ENCODE data around the gene SLC22A7.

Gene SLC22A7, protein sequence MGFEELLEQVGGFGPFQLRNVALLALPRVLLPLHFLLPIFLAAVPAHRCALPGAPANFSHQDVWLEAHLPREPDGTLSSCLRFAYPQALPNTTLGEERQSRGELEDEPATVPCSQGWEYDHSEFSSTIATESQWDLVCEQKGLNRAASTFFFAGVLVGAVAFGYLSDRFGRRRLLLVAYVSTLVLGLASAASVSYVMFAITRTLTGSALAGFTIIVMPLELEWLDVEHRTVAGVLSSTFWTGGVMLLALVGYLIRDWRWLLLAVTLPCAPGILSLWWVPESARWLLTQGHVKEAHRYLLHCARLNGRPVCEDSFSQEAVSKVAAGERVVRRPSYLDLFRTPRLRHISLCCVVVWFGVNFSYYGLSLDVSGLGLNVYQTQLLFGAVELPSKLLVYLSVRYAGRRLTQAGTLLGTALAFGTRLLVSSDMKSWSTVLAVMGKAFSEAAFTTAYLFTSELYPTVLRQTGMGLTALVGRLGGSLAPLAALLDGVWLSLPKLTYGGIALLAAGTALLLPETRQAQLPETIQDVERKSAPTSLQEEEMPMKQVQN

DNA sequence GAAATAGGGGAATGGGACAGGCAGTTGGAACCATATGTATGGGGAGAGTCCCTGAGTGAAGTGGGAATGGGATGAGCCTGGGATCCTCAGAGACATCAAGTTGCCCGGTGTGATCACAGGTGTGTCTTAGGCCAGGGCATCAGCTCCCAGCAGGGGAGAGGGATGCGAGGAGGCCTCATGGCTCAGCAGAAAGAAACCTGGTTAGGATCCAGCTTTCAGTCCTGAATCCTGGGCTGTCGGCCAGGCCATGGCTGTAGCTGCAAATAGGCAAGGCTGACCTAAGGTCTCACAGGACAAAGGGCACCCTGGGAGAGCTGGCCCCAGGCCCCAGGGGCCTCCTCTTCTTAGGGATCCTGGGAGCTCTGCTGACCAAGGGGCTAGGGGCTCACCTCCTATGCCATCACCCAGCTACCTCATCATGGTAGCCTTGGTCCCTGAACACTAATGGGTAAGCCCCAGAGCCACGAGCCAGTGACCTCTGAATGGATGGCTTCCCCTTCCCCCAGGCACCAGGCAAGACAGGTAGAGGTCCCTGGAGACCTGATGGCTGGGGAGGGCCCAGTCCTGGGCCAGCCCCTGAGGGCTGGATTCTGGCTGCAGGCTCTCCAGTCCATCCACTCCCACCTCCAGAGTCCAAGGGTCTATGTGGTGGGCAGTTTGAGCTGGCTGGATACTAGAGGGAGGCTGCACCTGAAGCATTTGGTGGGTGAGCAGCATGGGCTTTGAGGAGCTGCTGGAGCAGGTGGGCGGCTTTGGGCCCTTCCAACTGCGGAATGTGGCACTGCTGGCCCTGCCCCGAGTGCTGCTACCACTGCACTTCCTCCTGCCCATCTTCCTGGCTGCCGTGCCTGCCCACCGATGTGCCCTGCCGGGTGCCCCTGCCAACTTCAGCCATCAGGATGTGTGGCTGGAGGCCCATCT, at the start of gene SLC22A7:
TSS of gene SLC22A7 (plus strand) at position 617 of the 921 bp plus-strand sequence. CDS start at position 716, 99 bp downstream.
- no peak for DNase-seq

DNA sequence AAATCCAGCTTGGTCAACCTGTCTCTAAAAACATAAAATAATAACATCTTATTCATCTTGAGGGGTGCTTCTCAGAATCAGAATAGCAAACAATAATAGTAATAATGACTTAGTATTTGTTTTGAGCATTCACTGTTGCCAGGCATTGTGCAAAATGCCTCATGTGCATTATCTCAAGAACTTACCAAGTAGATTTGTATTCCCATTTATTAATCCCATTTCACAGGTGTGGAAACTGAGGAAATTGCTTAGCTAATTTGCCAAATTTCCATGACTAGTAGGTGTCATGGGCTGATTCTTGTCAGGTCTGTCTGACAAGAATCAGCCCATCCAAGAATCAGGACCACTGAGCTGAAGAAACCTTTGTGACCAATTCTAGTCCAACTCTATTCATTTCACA, 49.3 kb upstream of the SLC22A7 start:
- DNase-seq, result no peak

DNA sequence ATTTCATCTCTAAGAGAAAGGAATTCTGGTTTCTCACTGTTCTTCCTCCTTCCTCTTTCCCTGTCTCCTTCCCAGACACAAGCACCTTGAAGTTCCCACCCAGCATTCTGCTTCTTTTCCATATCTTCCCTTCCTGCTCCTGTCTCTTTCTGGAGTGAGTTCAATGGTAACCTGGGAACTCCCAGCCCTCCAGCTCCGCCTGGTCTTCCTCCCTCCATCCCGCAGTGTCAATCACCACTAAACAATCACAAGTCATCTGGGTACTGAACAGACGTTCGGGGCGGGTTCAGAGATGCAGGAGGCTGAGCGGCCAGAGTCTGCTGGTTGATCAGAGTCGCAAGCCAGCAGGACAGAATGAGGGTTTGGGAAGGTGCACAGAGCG, 47.1 kb upstream of the SLC22A7 start:
- DNase-seq, result no peak

DNA sequence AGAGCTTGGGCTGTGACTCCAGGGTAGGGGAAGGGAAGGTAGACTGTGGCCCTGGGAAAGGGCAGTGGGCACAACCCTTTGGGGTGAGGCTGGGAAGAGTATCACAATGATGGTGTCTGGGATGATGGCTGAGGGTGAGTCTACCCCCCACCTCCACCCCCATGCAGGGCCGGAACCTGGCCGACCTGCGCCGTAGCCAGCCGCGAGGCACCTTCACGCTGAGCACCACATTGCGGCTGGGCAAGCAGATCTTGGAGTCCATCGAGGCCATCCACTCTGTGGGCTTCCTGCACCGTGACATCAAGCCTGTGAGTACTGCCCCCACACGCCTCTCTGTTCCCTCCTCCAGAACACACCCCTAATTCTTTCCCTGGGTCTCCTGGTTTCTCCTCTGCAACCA, 44.7 kb upstream of the SLC22A7 start:
- DNase-seq, result no peak

DNA sequence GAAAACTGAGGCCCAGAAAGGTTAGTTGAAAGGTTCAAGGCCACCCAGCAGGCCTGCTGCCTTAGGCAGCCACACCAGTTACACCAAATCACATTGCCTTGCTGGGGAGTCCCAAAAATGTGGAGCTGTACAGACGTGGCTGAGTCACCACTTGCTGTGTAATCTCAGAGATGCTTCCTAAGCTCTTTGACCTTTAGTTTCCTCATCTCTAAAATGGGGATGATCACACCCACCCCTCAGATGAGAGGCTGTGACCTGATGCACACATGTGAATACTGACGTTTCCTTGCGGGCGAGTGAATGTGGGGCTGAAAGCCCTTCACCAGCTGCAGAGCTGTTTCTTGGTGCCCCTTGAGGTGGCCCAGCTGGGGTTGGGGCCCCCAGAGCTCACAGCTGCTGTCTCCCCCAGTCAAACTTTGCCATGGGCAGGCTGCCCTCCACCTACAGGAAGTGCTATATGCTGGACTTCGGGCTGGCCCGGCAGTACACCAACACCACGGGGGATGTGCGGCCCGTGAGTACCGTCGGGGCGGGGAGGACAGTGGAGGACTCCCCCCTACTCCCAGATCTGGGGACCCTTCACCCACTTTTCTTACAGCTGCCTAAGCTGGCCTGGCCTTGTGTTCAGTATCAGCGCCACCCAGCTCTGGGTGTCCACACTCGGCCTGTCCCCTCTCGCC, 43.8 kb upstream of the SLC22A7 start:
- no peak for DNase-seq

DNA sequence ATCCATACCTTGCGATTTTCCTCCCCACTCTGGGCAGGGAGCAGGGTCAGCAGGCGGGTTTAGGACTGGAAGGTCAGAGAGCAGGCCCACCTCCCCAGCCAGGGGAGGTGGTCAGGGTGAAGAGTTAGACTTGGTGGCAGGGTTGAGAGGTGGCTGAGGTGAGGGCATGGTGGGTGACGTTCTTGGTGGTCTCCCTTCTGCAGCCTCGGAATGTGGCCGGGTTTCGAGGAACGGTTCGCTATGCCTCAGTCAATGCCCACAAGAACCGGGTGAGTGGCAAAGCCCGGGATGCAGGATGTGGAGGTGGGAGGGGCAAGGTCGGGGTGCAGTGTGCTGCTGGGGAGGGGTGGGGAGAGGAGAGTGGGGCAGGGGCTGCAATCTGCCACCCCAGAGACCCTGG, 43.2 kb upstream of the SLC22A7 start:
- DNase-seq, result no peak

DNA sequence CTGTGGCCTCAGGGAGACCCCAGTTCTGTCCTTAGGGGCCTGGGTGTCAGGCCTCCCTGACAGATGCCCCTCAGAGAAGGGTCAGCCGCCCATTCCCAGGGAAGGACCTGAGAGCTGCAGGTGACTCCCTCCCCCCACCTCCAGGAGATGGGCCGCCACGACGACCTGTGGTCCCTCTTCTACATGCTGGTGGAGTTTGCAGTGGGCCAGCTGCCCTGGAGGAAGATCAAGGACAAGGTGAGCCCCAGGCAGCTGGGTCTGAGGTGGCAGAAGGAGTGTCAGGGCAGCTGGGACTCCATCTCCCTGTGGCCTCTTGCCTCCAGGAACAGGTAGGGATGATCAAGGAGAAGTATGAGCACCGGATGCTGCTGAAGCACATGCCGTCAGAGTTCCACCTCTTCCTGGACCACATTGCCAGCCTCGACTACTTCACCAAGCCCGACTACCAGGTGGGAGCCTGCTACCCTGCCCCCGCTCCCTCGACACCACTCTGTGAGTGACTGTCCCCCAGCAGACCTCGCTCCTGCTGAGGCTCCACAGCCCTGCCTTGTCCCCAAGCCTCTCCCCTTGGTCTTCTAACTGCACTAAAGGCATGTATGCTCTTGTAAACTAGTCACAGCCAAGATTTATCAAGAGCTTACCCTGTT, 42.5 kb upstream of the SLC22A7 start:
- no peak for DNase-seq

DNA sequence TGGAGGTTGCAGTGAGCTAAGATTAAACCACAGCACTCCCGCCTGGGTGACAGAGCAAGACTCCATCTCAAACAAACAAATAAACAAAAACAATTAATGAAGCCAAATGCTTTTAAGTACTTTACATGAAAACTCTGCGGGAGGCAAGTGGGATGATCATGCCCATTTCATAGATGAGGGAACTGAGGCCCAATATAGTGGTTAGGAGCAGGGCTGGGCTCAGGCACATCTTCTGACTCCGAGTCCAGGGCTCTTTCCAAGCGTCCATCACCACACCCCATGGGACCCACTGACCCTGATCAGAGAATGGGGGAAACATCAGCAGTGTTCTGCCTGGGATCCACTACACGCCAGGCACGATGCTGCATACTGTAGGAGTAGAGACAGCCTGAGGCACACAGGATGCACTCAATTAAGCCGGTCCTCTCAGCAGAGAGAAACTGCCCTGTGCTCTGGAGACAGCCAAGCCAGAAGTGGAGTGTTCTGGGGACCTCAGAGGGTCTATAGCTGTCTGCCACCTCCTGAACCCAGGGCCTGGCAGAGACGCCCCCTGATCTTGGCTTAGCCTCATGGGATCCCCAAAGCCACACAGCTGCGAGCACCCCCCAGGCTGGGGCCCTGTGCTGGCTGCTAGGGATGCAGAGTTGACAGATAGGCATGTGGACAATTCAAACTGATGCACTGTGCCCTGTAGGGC, 41.2 kb upstream of the SLC22A7 start:
- DNase-seq, result no peak

DNA sequence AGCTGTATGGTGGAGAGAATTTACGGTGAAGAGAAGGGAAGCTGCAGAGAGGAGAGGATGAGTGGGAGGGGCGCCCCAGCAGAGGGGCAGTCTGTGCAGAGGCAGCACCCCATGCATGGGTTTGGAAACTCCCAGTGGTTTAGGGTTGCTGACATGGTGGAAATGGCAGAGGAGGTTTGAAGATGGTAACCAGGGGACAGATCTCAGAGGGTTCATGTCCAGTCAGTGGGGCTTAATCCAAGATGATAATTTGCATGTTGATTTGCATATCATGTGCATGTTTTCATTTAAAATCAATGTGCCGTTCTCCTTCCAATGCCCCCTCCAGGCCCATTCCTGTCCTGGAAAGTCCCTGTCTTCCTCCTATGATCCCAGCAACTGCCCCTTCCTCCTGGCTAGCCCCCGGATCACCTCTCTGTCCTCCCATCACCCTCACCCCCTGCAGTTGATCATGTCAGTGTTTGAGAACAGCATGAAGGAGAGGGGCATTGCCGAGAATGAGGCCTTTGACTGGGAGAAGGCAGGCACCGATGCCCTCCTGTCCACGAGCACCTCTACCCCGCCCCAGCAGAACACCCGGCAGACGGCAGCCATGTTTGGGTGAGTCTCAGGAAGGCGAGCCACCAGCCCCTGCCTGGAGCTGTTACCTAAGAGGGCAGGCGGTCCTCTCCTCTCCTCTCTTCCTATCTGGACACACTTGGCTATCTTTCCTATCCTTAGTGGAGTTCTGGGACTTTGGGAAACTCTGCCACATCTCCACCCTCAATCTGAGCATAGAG, 40.5 kb upstream of the SLC22A7 start:
- DNase-seq, result no peak

DNA sequence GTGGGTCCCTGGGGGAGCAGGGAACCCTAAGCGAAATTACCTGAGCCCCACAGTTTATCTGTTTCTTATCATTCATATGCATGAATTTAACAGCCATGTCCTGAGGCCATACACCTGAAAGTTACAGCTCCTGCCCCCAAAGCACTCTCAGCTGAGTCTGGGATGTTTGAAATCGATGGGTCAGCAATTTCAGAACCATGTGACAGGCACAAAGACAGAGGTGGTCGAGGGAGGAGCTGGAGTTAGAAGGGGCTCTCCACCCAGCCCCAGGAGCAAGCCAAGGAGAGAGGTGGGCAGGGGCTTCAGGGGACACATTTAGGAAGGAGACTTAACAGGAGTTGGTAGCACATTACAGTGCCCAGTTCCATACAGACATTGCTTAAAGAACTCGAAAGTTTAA, 39.9 kb upstream of the SLC22A7 start:
- DNase-seq, result no peak

DNA sequence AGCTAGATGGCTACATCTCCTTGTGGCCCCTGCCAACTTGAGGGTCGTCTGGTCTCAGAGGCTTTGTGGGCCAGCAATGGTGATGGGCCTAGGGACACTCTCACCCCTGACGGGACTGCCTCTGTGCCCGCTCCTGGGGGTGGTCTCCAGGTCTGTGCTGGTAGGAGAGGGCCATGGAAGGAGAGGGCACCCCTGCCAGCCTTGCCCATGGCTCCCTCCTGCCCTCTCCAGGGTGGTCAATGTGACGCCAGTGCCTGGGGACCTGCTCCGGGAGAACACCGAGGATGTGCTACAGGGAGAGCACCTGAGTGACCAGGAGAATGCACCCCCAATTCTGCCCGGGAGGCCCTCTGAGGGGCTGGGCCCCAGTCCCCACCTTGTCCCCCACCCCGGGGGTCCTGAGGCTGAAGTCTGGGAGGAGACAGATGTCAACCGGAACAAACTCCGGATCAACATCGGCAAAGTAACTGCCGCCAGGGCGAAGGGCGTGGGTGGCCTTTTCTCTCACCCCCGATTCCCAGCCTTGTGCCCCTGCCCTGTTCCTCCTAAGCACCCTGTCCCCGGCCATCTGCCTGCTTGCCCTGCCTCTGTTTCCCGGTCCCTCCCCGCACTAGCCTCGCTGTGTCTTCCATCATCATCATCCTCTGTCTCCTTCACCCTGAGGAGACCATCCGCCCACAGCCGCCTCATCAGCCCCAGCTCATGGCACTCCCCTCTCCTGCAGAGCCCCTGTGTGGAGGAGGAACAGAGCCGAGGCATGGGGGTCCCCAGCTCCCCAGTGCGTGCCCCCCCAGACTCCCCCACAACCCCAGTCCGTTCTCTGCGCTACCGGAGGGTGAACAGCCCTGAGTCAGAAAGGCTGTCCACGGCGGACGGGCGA, 39.0 kb upstream of the SLC22A7 start:
- no peak for DNase-seq

DNA sequence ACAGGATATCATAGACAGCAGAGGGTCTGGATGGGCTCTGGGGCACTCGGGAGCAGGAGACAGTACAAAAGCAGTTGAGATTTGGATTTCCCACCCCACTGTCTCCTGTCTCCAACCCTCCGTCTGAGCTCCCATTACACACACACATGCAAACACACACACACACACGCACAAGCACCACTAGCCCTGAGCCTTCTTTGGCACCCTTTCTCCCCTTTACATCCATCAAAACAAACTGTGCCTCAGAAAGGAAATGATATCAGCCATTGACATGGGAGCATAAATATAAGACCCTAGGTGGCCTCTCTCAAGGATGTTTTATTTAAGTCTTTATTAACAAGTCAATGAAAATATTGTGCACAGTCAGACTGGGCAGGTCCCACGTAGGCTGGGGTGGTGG, 37.3 kb upstream of the SLC22A7 start:
- no peak for DNase-seq

DNA sequence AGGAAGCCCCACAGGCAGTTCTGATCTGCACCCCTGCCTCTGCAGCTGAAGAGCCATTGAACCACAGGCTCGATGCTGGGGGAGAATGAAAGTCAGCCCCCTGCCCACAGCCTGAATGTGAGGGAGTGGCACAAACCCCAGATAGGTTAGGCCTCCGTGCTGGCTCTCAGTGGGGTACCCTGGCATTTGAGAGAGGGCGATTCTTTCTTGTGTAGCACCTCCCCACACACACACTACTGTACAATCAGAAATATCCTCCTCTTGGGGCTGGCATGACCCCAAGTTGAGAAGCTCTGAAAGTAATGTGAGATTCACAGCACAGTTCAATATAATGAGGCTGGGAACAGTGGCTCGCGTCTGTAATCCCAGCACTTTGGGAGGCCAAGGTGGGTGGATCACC, 36.9 kb upstream of the SLC22A7 start:
- DNase-seq, result no peak

DNA sequence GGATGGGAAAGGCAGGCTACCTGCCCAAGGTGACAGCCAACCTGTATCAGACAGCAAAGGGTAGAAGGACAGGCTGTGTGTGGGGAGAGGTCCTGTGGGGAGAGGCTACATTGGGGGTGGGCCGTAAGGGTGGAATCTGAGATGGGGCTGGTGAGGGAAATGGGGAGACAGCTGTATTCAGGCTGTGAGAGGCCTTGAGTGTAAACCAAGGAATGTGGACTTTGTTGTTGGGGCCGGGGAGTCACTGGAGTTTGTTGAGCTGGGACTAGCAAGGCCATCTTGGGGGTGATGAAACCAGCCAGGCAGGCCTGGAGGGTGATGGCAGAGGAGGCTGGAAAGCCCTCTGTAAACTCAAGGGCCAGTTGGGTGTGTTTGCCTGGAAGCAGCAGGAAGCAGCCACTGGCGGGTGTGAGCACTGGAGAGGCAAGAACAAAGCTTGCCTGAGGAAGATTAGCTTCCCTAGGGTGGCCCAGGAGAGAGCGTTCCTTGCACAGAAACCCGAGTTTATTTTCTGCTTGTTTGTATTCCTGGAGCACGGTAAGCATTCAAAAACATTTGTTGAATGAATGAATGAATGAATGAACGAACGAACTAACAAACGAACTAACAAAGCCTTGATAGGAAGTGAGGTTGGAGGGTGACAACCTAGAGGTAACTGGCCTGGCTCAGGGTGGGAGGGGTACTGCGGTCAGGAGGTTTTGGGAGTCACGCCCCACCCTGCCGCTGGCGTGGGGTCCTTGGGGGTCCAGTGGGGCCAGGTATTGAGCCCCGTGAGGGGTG, 35.9 kb upstream of the SLC22A7 start:
- no peak for DNase-seq

DNA sequence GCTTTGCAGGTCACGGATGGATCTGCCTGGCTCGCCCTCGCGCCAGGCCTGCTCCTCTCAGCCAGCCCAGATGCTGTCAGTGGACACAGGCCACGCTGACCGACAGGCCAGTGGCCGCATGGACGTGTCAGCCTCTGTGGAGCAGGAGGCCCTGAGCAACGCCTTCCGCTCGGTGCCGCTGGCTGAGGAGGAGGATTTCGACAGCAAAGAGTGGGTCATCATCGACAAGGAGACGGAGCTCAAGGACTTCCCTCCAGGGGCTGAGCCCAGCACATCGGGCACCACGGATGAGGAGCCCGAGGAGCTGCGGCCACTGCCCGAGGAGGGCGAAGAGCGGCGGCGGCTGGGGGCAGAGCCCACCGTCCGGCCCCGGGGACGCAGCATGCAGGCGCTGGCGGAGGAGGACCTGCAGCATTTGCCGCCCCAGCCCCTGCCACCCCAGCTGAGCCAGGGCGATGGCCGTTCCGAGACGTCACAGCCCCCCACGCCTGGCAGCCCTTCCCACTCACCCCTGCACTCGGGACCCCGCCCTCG, 35.2 kb upstream of the SLC22A7 start:
- no peak for DNase-seq

DNA sequence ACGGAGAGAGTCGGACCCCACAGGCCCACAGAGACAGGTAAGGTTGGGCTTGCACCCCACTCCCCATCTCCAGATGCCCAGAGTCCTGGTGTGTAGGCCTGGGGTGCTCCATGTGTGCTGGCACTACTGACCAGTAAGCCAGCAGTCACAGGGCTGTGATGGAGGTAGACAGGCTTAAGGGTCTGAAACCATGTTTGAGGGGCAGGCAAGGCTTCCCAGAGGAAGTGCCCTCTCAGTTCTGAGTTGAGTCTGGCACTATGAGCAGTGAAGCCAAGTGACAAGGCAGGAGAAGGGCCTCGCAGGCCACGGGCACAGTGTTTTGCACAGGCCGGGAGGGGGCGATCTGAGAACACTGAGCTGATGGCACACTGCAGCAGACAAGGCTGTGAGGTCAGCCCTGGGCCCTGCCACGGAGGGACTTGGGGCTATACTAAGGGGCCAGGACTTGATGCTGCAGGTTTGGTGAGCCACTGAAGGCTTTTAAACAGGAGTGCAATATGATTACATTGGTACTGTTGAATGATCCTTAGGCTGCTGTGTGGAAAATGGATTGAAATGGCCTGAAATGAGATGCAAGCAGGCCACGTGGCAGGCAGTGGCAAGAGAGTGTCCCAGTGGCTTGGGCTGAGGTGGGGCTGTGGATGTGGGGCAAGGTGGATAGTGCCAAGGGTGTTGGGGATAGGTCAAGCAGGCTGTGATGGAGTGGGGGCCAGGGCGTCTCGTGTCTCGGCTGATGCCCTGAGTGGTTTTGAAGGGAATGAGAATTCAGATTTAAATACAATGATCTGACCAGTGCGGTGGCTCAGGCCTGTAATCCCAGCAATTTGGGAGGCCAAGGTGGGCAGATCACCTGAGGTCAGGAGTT, 34.5 kb upstream of the SLC22A7 start:
- DNase-seq, result peak; percentile 61

DNA sequence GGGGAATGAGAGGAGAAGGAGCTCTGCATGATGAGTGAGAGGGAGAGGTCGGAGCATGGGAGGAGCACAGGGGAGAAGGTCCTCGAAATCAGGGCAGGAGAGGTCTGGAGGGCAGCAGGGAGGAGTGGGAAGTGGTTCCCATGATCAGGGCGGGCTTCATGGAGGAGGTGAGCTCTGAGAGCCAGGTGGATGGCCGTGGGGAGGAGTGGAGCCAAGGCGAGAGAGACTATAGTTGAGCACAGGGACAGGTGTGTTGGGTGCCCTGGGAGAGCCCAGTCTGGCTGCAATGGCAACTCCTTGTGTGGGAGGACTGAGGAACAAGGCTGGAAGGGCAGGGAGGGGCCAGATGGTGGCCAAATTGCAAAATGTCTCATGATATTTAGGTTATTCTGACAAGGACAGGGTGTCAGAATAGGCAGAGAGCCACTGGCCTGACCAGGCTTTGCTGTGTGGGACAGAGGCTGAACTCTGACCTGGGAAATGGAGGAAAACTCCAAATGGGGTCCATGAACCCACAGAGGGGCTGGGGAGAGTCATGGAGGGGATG, 33.4 kb upstream of the SLC22A7 start:
- DNase-seq, result no peak

DNA sequence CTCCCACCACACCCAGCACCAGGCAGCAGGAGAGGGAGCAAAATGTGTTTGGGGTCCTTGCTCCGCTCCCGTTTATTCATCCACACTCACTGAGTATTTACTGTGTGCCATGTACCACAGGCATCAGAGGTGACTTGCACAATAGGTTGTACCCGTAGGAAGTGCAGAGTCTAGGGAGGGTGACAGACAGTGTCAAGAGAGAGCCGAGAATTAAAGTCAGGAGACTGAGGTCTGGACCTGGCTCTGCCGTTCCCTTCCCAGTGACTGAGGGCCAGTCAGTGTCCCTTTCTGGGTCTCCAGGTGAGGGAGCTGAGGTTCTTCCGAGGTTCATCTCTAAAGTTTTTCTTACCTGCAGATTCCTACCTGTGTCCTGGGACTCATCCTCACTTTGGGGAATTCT, 32.5 kb upstream of the SLC22A7 start:
- DNase-seq, result no peak
